ENCODE measurements around the gene MRPL4.

DNA sequence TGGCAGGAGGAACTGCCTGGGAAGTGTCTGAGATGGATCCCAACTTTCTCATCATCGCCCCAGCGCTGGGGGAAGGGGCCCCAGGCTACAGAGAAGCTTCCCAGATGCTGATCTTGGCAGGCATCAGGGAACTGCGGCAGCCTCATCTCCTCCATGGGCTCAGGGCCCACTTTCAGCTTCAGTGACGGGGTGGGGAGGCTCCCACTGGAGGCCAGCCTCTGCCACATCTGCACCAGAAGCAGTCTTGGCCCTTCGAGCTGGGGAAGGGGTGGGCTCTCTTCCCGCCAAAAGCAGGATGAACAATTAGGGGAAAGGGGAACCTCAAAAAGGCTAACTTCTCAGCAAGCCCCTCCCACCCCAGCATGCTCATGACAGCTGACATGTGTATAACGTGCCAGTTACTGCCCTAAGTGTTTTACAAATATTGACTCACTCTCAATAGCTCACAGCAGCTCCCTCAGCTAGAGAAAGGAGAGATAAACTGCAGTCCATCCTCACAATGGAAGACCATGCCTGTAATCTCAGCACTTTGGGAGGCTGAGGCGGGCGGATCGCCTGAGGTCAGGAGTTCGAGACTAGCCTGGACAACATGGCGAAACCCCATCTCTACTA lies 13.7 kb upstream of the MRPL4 start:
- TF ChIP-seq, protein P1, sequence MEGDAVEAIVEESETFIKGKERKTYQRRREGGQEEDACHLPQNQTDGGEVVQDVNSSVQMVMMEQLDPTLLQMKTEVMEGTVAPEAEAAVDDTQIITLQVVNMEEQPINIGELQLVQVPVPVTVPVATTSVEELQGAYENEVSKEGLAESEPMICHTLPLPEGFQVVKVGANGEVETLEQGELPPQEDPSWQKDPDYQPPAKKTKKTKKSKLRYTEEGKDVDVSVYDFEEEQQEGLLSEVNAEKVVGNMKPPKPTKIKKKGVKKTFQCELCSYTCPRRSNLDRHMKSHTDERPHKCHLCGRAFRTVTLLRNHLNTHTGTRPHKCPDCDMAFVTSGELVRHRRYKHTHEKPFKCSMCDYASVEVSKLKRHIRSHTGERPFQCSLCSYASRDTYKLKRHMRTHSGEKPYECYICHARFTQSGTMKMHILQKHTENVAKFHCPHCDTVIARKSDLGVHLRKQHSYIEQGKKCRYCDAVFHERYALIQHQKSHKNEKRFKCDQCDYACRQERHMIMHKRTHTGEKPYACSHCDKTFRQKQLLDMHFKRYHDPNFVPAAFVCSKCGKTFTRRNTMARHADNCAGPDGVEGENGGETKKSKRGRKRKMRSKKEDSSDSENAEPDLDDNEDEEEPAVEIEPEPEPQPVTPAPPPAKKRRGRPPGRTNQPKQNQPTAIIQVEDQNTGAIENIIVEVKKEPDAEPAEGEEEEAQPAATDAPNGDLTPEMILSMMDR (IDR thresholded peaks at IDR 0.05) = no peak
- no peak for TF ChIP-seq POLR2A (IDR thresholded peaks at IDR 0.05; ENCODE audit: low read depth)
